C4-2B (cell line): Measurements from ENCODE around the gene NRG3.

Source experiments
- ZFX ChIP-seq: fragments of 450-650 bp; IDR thresholded peaks from 2 replicates; pipeline ENCODE4 v1.6.1; 2017
- TF ChIP-seq, protein P1 (sequence below): fragments of 450-650 bp; conservative IDR thresholded peaks from 2 replicates; pipeline ENCODE4 v1.5.1; 2017; ENCODE audit warnings: mild to moderate bottlenecking

DNA sequence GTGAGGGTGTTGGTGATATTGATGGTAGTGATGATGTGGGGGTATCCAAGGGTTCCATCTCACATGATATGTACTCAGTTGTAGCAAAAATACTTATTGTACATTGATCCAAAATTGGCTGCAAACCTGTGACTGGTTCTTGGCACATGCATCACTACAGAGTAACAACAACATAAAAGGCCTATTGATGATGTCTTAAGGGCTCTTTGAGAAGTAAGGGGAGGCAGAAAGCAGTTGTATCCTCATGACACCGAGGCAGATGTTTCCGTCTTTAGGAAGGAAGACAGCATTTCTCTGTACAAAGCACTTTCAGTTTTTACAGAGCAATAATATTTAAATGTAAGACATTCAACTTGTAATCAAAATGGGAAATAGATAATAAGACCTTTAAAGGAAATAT is 34.5 kb downstream of the NRG3 start:
- TF ChIP-seq, protein P1, sequence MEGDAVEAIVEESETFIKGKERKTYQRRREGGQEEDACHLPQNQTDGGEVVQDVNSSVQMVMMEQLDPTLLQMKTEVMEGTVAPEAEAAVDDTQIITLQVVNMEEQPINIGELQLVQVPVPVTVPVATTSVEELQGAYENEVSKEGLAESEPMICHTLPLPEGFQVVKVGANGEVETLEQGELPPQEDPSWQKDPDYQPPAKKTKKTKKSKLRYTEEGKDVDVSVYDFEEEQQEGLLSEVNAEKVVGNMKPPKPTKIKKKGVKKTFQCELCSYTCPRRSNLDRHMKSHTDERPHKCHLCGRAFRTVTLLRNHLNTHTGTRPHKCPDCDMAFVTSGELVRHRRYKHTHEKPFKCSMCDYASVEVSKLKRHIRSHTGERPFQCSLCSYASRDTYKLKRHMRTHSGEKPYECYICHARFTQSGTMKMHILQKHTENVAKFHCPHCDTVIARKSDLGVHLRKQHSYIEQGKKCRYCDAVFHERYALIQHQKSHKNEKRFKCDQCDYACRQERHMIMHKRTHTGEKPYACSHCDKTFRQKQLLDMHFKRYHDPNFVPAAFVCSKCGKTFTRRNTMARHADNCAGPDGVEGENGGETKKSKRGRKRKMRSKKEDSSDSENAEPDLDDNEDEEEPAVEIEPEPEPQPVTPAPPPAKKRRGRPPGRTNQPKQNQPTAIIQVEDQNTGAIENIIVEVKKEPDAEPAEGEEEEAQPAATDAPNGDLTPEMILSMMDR, result no peak
- TF ChIP-seq ZFX, result no peak
